ENCODE measurements around the gene UACA. TPM values are rescaled to one million over a fixed set of nuclear protein-coding genes. Genes with fewer than 3 reads are reported as not detected.

The UACA gene
- total and polyA plus RNA-seq, 2 donors (not counting 3 experiments of a cell fraction or from before 2014, with no cell fraction given) = 167 to 292 TPM

DNA sequence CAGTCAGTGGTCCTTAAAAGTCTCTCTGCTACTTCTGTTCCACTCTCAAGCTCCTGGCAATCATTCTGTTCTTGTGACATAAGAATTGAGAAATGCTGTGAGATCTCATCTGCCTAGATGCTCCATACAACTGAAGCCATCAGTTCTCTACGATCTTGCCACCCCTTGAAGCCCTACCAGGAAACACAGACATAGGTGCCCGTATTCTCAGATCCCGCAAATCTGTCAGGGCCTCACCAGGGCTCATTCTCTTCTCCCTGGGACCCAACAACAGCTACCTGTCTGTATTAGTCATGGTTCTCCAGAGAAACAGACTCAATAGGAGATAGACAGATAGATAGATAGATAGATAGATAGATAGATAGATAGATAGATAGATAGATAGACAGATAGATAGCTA lies 149.1 kb downstream of the UACA start:
- TF ChIP-seq EZH2 (IDR thresholded peaks at IDR 0.05; ENCODE audit: borderline replicate concordance, low read depth, low read length, severe bottlenecking) = no peak
- no peak for TF ChIP-seq GATA2 (IDR thresholded peaks at IDR 0.05; ENCODE audit: insufficient read depth, insufficient read length, low read depth, low read length)
- TF ChIP-seq POLR2A (IDR thresholded peaks at IDR 0.05; ENCODE audit: low read depth, low read length) = no peak
- no peak for TF ChIP-seq JUN (IDR thresholded peaks at IDR 0.05; ENCODE audit: borderline replicate concordance, insufficient read depth, insufficient read length, low read depth)
- no peak for TF ChIP-seq POLR2AphosphoS5 (IDR thresholded peaks at IDR 0.05; ENCODE audit: insufficient read depth, low read depth, low read length)
- no peak overlapping the region for H3K9ac ChIP-seq (replicated peaks; ENCODE audit: extremely low read depth, insufficient read depth, low read length)
- no peak overlapping the region for H3K4me3 ChIP-seq (replicated peaks in 1 of 3; ENCODE audit: insufficient read depth in 1 of 3, low read depth in 1 of 3, low read length in 3 of 3)
- dilution Hi-C loops (cut with MboI; ENCODE audit: extremely low pct_ligation_motif_present, low sequenced_read_pairs) (no loop called here), intact Hi-C loops (cut with micrococcal nuclease) (no loop called here)
- no peaks in the 10 kb centered on the region for H3K79me2 ChIP-seq (ENCODE audit: control insufficient read depth, insufficient read depth, low read length)
- POLR2A ChIA-PET = no interaction called here
- no peaks in the 10 kb centered on the region for H3K9me3 ChIP-seq (replicated peaks; ENCODE audit: control insufficient read depth, insufficient read depth, low read length)
- H3K36me3 ChIP-seq (ENCODE audit: control insufficient read depth in 2 of 2, extremely low read depth in 1 of 2, insufficient read depth in 2 of 2, low read length in 2 of 2) = no peaks in the 10 kb centered on the region
- DNase-seq (ENCODE audit: low read depth, low spot score) (no peak), FAIRE-seq (no peak)
- CTCF ChIA-PET = no interaction called here
- H4K20me1 ChIP-seq (replicated peaks; ENCODE audit: control insufficient read depth, extremely low read depth, insufficient read depth, low read length) = no peaks in the 10 kb centered on the region
- peaks cover 4 to 30% of the 10 kb centered on the region in 2 experiments for H3K27me3 ChIP-seq (ENCODE audit: control insufficient read depth in 2 of 2, insufficient read depth in 2 of 2, low read length in 2 of 2)
- no peak overlapping the region for H3K4me2 ChIP-seq (ENCODE audit: insufficient read depth, low read length)
- H3K9me1 ChIP-seq (replicated peaks; ENCODE audit: control insufficient read depth, extremely low read depth, insufficient read depth, low read length) = no peaks in the 10 kb centered on the region
- H3K27ac ChIP-seq (ENCODE audit: insufficient read depth, low read depth, low read length) = no peak overlapping the region
- H3K4me1 ChIP-seq (ENCODE audit: control insufficient read depth, extremely low read depth, insufficient read depth, low read length) = no peaks in the 10 kb centered on the region
- H2AFZ ChIP-seq (ENCODE audit: low read depth, low read length) = no peak overlapping the region
- no TSS peak for BruUV-seq (replicated peaks)

DNA sequence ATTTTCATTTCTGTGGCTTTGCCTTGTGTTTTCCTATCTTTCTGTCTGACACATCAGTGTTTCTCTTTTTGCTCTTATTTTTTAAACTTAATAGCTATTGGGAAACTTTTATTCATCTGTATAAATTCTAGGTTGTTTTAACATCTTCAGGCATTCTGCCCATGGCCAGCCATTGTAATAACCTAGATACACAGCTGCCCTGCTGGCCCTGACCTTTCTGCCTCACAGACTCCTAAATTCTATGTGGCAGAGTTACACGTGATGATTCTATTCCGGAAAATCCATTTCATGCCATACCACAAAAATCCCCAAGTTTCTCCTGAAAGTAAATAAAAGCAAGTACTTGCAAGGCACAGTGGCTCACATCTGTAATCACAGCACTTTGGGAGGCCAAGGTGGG lies 150.1 kb downstream of the UACA start:
- no peak for DNase-seq (ENCODE audit: low read depth, low spot score)
- POLR2A ChIA-PET = no interaction called here

More for the DNA sequence above, 150.1 kb downstream of the UACA start:
- no peak overlapping the region for H3K9ac ChIP-seq (replicated peaks; ENCODE audit: extremely low read depth, insufficient read depth, low read length)
- no peaks in the 10 kb centered on the region for H3K9me3 ChIP-seq (replicated peaks; ENCODE audit: control insufficient read depth, insufficient read depth, low read length)
- H3K27me3 ChIP-seq (ENCODE audit: control insufficient read depth in 2 of 2, insufficient read depth in 2 of 2, low read length in 2 of 2) = peaks cover 4 to 30% of the 10 kb centered on the region in 2 experiments
- intact Hi-C loops (cut with micrococcal nuclease) (no loop called here), dilution Hi-C loops (cut with MboI; ENCODE audit: extremely low pct_ligation_motif_present, low sequenced_read_pairs) (no loop called here)
- no peak overlapping the region for H3K4me2 ChIP-seq (ENCODE audit: insufficient read depth, low read length)
- no peak overlapping the region for H2AFZ ChIP-seq (ENCODE audit: low read depth, low read length)
- no peak overlapping the region for H3K27ac ChIP-seq (ENCODE audit: insufficient read depth, low read depth, low read length)
- FAIRE-seq = no peak
- H4K20me1 ChIP-seq (replicated peaks; ENCODE audit: control insufficient read depth, extremely low read depth, insufficient read depth, low read length) = no peaks in the 10 kb centered on the region
- TF ChIP-seq POLR2AphosphoS5 (IDR thresholded peaks at IDR 0.05; ENCODE audit: insufficient read depth, low read depth, low read length) (no peak), JUN (IDR thresholded peaks at IDR 0.05; ENCODE audit: borderline replicate concordance, insufficient read depth, insufficient read length, low read depth) (no peak), POLR2A (IDR thresholded peaks at IDR 0.05; ENCODE audit: low read depth, low read length) (no peak)
- TF ChIP-seq, protein P1, sequence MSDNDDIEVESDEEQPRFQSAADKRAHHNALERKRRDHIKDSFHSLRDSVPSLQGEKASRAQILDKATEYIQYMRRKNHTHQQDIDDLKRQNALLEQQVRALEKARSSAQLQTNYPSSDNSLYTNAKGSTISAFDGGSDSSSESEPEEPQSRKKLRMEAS (IDR thresholded peaks at IDR 0.05; ENCODE audit: insufficient read depth, insufficient read length) = no peak
- TF ChIP-seq, protein P2, sequence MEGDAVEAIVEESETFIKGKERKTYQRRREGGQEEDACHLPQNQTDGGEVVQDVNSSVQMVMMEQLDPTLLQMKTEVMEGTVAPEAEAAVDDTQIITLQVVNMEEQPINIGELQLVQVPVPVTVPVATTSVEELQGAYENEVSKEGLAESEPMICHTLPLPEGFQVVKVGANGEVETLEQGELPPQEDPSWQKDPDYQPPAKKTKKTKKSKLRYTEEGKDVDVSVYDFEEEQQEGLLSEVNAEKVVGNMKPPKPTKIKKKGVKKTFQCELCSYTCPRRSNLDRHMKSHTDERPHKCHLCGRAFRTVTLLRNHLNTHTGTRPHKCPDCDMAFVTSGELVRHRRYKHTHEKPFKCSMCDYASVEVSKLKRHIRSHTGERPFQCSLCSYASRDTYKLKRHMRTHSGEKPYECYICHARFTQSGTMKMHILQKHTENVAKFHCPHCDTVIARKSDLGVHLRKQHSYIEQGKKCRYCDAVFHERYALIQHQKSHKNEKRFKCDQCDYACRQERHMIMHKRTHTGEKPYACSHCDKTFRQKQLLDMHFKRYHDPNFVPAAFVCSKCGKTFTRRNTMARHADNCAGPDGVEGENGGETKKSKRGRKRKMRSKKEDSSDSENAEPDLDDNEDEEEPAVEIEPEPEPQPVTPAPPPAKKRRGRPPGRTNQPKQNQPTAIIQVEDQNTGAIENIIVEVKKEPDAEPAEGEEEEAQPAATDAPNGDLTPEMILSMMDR (IDR thresholded peaks at IDR 0.05; ENCODE audit: extremely low read depth in 1 of 2, insufficient read depth in 1 of 2, low read depth in 1 of 2, low read length in 2 of 2) = no peak
- no peaks in the 10 kb centered on the region for H3K79me2 ChIP-seq (ENCODE audit: control insufficient read depth, insufficient read depth, low read length)
- H3K36me3 ChIP-seq (ENCODE audit: control insufficient read depth in 2 of 2, extremely low read depth in 1 of 2, insufficient read depth in 2 of 2, low read length in 2 of 2) = no peaks in the 10 kb centered on the region
- H3K9me1 ChIP-seq (replicated peaks; ENCODE audit: control insufficient read depth, extremely low read depth, insufficient read depth, low read length) = no peaks in the 10 kb centered on the region
- CTCF ChIA-PET = no interaction called here
- no peaks in the 10 kb centered on the region for H3K4me1 ChIP-seq (ENCODE audit: control insufficient read depth, extremely low read depth, insufficient read depth, low read length)
- no TSS peak for BruUV-seq (replicated peaks)
- H3K4me3 ChIP-seq (replicated peaks in 1 of 3; ENCODE audit: insufficient read depth in 1 of 3, low read depth in 1 of 3, low read length in 3 of 3) = no peak overlapping the region
